HuH-7.5 (cell line): ENCODE measurements around the gene CMSS1.
"Not testable (repeated sequence)": the region's sequence is repeated elsewhere in the genome, so short reads cannot be mapped to it uniquely, and the experiment has no call there.

Experiments
- DNase-seq: peaks from one replicate; pipeline ENCODE4 v3.0.0; 2011; ENCODE audit warnings: low spot score

The CMSS1 gene

DNA sequence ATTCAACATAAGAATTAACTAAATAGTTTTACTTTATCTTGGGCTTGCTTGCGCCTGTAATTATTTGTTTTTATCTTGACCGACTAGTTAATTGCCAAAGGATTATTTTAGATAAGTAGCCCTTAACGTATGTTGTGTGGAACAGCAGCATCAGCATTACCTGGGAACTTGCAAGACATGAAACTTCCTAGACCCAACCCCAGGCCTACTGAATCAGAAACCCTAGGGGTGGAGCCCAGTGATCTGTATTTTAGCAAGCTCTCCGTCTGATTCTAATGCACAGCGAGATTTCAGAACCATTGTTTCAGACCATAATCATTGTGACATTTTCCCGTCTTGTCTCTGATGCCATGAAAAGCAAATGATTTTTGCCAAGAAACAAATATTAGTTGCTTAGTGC lies 265.5 kb downstream of the CMSS1 start:
- no peak for DNase-seq

DNA sequence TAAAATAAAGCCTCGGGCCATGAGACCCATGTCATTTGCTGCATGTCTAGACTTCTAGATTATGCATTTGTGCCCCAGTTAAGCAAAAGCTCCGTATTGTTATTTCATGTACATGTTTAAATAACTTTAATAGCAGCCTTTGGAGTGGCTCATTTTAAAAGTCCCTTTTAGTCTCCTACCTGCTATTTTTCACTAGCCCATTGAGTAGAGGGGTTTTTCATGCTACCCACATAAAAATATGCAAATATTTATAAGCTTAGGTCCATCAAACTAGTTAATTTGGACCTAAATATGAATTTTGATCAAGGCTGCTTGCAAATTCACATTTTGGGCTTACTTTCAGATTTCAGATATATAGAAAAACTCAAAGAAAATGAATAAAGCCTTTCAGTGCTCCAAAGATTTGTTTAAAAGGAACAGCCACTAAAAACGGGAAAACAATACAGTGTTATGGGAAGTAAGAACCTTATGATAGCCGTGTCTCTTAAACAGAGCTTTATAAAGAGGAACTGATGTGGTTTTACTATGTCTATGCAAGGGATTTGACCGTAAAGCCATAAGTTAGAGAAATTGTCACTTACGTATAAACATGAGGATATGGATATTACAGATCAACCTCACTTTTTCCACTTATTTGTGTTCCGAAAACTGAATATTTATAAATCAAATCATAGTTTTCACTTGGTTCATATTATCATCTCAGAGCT lies 266.6 kb downstream of the CMSS1 start:
- no peak for DNase-seq

DNA sequence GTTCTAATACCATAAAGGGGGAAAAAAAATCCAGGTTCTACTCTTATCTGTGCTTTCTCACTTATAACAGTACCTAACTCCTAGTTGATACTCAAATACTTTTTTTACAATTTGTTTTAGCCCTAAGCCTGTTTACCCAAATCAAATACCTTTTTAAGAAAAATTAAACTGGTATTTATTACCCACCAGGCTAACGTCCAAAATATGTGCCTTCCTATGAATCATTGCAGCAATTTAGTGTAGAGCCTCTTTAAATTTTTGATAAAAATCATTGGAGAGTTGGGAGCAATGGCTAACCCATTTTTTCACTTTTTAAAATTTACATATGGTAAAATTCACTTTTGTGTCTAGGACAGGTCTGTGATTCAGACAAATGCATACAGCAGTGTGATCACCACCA lies 268.7 kb downstream of the CMSS1 start:
- no peak for DNase-seq

DNA sequence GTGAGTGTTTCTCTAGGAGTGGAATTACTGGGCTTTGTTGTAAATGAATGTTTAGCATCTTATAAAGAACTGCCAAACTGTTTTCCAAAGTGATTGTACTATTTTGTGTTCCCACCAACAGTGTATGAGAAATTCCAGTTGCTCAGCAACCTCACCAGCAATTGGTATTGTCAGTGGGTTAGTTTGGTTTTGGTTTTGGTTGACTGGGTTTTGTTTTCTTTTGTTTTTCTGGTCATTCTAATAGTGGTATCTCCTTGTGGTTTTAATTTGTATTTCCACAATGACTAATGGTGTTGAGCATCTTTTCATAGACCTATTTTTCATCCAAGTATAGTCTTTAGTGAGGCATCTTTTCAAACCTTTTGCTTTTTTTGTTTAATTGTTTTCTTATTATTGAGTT lies 269.5 kb downstream of the CMSS1 start:
- DNase-seq: no peak

DNA sequence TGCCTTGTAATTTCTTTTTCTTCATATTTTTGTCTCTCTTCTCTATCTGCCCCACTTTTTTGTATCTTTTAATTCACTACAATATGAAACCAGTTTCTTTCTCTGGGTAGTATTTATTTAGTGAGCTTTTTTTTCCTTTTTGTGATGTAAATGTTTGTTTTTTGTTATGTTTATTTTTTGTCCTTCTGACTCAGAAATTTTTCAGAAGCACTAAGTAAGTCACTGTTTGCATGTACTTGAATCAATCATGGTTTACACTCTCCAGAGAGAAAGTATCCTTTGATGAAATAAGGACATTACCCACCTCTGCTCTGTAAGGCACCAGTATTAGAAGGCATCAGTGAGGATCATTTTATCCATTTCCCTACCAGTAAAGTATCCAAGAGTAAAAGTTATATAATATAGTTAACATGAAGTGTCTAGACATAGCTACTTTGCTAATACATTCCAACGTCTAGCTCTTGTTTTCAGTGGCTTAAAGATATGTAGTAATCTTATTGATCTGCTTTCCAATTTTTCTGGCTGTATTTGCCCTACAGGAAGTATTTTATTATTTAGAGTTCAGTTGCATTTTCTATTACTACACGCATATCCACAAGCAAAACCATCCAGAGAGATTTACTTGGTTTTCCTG lies 271.2 kb downstream of the CMSS1 start:
- no peak for DNase-seq

- peak; percentile 26 for DNase-seq
Measured at GRCh38 chr3:100089812-100090668, 272.4 kb downstream of the CMSS1 start.

- DNase-seq: no peak
Measured at GRCh38 chr3:100090669-100091005, 273.0 kb downstream of the CMSS1 start.

GRCh38 chr3:100093831-100094230 lies 276.2 kb downstream of the CMSS1 start:
- DNase-seq: no peak

DNA sequence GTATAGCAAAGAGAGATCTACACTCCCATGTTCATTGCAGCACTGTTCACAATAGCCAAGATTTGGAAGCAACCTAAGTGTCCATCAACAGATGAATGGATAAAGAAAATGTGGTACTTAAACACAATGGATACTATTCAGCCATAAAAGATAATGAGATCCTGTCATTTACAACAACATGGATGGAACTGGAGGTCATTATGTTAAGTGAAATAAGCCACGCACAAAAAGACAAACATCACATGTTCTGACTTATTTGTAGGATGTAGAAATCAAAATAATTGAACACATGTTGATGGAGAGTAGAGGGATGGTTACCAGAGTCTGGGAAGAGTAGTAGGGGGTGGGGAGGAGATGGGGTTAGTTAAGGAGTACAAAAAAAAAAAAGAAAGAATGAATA lies 278.6 kb downstream of the CMSS1 start:
- DNase-seq: not testable (repeated sequence)

DNA sequence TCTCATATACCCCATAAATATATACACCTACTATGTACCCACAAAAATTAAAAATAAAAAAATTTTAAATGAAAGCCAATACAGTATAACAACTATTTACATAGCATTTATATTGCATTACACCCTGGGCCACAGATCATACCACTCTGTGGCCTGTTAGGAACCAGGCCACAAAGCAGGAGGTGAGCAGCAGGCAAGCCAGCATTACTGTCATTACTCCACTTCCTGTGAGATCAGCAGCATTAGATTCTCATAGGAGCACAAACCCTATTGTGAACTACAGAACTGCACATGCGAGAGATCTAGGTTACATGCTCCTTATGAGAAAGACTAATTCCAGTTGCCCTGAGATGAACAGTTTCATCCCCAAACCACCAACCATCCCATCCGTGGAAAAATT lies 279.2 kb downstream of the CMSS1 start:
- no peak for DNase-seq

DNA sequence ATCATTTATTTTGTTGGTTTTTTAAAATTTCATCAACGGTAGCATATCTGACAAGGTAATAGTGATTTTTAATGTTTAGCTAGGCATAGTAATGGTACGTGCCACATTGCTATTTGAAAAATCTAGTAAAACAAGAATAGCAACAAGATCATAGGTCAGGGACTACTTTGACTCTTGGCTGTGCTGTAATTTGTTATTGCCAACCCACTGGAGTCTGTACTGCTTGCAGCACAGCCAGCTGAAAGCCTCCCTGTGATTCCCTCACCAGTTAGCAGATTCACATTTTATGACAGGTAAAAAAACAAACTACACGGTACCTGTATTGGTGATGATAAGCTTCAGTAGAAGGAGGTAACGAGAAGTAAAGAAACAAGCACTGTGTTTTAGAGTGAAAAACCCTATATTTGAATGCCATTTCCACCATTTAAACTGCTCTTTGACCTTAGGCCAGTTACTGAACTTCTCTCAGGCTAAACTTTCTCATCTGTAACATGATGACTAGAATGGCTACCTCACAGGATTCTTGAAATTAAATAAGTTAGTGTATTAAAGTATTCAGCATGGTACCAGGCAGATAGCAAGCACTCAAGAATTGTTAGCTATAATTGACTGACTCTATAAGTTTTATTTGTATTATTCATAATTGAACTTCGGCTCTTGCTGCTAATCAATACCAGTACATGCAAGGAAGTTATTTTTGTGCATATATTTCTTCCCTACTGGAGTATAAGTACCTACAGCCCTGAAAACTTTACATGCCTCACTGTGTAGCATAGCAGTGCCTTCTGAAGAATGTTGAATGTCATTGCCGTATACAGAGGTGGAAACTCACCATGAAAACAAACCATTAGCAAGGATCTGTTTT lies 280.5 kb downstream of the CMSS1 start:
- peak; percentile 27 for DNase-seq

DNA sequence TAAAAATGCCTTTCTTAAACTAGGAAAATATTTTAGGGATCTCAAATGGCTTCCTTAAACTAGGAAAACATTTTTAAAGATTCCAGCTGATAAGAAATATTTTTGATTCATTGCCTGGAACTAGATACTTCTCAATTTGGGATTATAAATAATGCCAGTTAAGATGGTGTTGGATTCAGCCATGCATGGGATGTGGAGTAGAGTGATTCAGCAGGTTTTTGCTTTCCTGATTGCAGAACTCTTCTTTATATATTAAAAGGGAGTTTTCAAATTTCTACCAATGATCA lies 281.1 kb downstream of the CMSS1 start:
- DNase-seq: no peak

DNA sequence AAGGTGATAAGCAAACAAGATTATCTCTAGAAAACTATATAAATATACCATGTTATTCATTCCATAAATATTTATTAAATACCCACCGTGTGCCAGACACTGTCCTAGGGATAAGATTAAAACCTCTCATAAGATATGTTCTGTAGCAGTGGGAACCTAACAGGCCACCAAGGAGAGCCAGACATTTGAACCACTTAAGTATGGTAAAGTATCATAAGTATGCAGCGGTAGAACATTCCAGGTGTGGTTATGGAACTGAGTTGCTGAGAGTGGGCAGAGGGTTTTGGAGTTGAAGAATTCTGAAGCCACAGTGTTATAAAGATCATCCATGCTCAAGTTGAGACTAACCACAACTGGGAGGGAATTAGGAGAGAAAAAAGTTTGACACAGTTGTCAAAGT lies 282.0 kb downstream of the CMSS1 start:
- no peak for DNase-seq

DNA sequence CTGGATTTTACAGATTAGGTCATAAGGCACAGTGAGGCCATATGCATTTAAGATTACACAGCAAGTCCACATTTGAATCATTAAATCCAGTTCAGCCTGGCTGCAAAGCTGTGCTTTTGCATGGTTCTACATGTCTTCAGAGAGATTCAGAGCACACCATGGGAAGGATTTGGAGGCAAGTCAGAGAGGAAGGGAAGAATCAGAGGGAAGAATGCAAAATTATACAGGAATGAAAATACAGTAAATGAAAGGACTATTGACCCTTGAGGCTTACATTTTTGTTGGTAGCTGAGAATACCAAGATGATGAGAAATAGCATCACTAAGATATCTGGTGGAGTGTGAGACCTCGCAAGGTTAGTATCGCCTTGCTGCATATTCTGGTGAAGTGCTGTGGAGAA lies 282.8 kb downstream of the CMSS1 start:
- DNase-seq: no peak

- no peak for DNase-seq
Measured at GRCh38 chr3:100102757-100103156, 285.1 kb downstream of the CMSS1 start.

DNA sequence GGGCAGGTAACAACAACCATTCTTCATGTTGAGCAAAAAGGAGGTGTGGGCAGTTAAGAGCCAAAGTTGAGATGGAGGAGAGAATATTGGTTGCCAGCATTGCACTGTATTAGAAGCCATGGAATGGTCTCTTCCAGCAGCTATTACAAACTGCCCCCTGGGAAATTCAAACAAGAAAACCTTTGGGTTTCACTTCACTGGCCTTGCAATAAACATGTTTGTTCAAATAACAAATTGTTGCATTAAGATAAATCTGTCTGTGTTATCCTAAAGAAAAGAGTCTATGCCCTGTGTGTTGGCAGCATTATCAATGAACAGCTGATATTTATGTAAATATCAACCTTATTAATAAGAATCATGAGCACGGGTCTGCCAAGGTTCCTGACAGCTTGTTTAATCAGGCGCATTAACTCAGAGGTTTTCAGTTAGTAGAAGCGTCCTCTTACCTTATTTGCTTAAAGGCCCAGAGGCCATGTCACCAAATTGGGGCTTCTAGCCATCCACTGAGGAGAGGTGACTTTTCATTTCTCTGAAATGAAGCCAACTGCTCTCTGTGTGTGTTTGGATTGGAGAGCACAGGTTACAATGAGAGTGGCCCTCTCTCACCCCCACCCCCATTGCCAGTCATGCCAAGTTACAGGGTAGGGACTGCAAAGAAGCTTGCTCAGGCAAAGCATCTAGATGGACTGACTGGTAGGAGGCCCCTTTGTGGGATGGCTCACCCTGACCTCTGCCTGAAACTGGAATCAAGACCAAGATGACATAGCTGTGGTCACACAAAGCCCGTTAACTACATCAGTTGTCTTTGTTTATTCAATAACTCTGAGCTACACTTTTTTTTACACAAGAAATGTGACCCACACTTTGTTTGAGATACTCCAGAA lies 286.1 kb downstream of the CMSS1 start:
- DNase-seq: no peak

GRCh38 chr3:100104442-100104798 lies 286.8 kb downstream of the CMSS1 start:
- no peak for DNase-seq

- no peak for DNase-seq
Measured at GRCh38 chr3:100104817-100105413, 287.3 kb downstream of the CMSS1 start.

- no peak for DNase-seq
Measured at GRCh38 chr3:100105501-100105900, 287.8 kb downstream of the CMSS1 start.

DNA sequence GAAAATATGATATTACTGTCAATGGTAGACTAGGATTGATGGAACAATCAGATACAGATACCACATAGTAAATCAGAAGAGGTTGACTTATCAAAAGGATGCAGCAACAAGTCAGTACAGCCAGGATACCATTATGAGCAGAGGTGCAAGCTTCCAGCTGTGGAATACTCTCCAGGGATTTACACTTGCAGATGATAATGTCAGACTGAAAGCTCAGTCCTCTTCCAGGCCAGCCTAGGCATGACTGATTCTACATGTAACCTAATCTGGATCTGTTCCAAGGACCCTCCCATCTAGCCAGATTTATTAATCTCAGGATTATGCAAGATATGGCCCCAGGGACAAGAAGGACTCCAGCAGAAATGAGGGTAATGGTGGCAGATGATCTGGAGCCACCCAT lies 288.4 kb downstream of the CMSS1 start:
- no peak for DNase-seq

GRCh38 chr3:100106531-100107141 lies 289.0 kb downstream of the CMSS1 start:
- DNase-seq: no peak
